Liver (tissue), 9 donors: Measurements from ENCODE around the gene TIMMDC1. TPM values are rescaled to one million over a fixed set of nuclear protein-coding genes. Genes with fewer than 3 reads are reported as not detected.

ENCODE experiments used
- DNase-seq: peaks from one replicate; pipeline ENCODE4 v3.0.0-alpha.2; 2017; ENCODE audit warnings: low spot score
- H3K27ac ChIP-seq, 2 donors: one replicate each; pipeline ENCODE4 v1.7.0; 2013; ENCODE audit warnings: inconsistent platforms in 2 of 2, low read length in 2 of 2, control low read depth in 1 of 2, low read depth in 1 of 2, mild to moderate bottlenecking in 1 of 2
- H3K27me3 ChIP-seq, 4 donors: one replicate each; pipeline versions ENCODE4 v1.6.1 to v1.7.0; 2013; ENCODE audit warnings: low read length in 3 of 4, inconsistent platforms in 1 of 4, mild to moderate bottlenecking in 1 of 4, moderate library complexity in 1 of 4; ENCODE audit not compliant: control insufficient read depth in 4 of 4, insufficient read depth in 4 of 4
- H3K36me3 ChIP-seq, 4 donors: one replicate each; pipeline versions ENCODE4 v1.6.1 to v1.7.0; 2013; ENCODE audit warnings: low read length in 3 of 4, mild to moderate bottlenecking in 3 of 4, low read depth in 1 of 4, moderate library complexity in 1 of 4; ENCODE audit not compliant: control insufficient read depth in 4 of 4, insufficient read depth in 3 of 4
- H3K4me1 ChIP-seq, 4 donors: one replicate each; pipeline versions ENCODE4 v1.6.1 to v1.7.0; 2013; ENCODE audit warnings: low read length in 3 of 4, mild to moderate bottlenecking in 3 of 4, moderate library complexity in 1 of 4; ENCODE audit not compliant: control insufficient read depth in 4 of 4, insufficient read depth in 4 of 4
- H3K4me3 ChIP-seq, 3 donors: one replicate each; pipeline versions ENCODE4 v1.6.1 to v1.7.0; 2013; ENCODE audit warnings: low read length in 3 of 3, control low read depth in 1 of 3, low read depth in 1 of 3, mild to moderate bottlenecking in 1 of 3
- H3K9ac ChIP-seq, 2 donors: one replicate each; pipeline ENCODE4 v1.7.0; 2013; ENCODE audit warnings: low read length in 2 of 2, mild to moderate bottlenecking in 2 of 2, moderate library complexity in 2 of 2, control low read depth in 1 of 2, low read depth in 1 of 2
- H3K9me3 ChIP-seq, 4 donors: one replicate each; pipeline versions ENCODE4 v1.6.1 to v1.7.0; 2013; ENCODE audit warnings: low read length in 3 of 4; ENCODE audit not compliant: control insufficient read depth in 4 of 4
- ATF3 ChIP-seq: IDR thresholded peaks from 2 replicates; pipeline ENCODE4 v1.6.1; 2016; ENCODE audit warnings: antibody characterized with exemption
- CTCF ChIP-seq: fragments of 150-350 bp; IDR thresholded peaks from 2 replicates; pipeline ENCODE4 v1.5.1; 2017; ENCODE audit warnings: improper control_type of control experiment, low read depth, low read length; ENCODE audit not compliant: missing input control
- EGR1 ChIP-seq, 2 donors: IDR thresholded peaks; 2 replicates each; pipeline ENCODE4 v1.6.1; 2016 to 2018; ENCODE audit warnings: antibody characterized with exemption in 2 of 2, low read depth in 2 of 2
- FOXA1 ChIP-seq: IDR thresholded peaks from 2 replicates; pipeline ENCODE4 v1.6.1; 2016; ENCODE audit warnings: antibody characterized with exemption
- FOXA2 ChIP-seq: IDR thresholded peaks from 2 replicates; pipeline ENCODE4 v1.6.1; 2016; ENCODE audit warnings: antibody characterized with exemption
- GABPA ChIP-seq, 2 donors: IDR thresholded peaks in 1 of 2; conservative IDR thresholded peaks in 1 of 2; 2 replicates each; pipeline ENCODE4 v1.6.1; 2016; ENCODE audit warnings: antibody characterized with exemption in 2 of 2, mild to moderate bottlenecking in 1 of 2, moderate library complexity in 1 of 2
- HNF4A ChIP-seq, 2 donors: conservative IDR thresholded peaks; 2 replicates each; pipeline ENCODE4 v1.6.1; 2016; ENCODE audit warnings: antibody characterized with exemption in 2 of 2, mild to moderate bottlenecking in 2 of 2
- HNF4G ChIP-seq: IDR thresholded peaks from 2 replicates; pipeline ENCODE4 v1.6.1; 2016; ENCODE audit warnings: antibody characterized with exemption
- JUND ChIP-seq, 2 donors: IDR thresholded peaks; 2 replicates each; pipeline ENCODE4 v1.6.1; 2016; ENCODE audit warnings: antibody characterized with exemption in 2 of 2
- MAX ChIP-seq: IDR thresholded peaks from 2 replicates; pipeline ENCODE4 v1.6.1; 2016; ENCODE audit warnings: antibody characterized with exemption
- NR2F2 ChIP-seq: IDR thresholded peaks from 2 replicates; pipeline ENCODE4 v1.6.1; 2016; ENCODE audit warnings: antibody characterized with exemption
- RAD21 ChIP-seq, 2 donors: IDR thresholded peaks; 2 replicates each; pipeline ENCODE4 v1.6.1; 2016; ENCODE audit warnings: antibody characterized with exemption in 2 of 2, mild to moderate bottlenecking in 2 of 2
- REST ChIP-seq: IDR thresholded peaks from 2 replicates; pipeline ENCODE4 v1.6.1; 2016; ENCODE audit warnings: antibody characterized with exemption, mild to moderate bottlenecking
- RXRA ChIP-seq, 2 donors: IDR thresholded peaks; 2 replicates each; pipeline ENCODE4 v1.6.1; 2017 to 2018; ENCODE audit warnings: antibody characterized with exemption in 2 of 2, mild to moderate bottlenecking in 1 of 2
- SP1 ChIP-seq: IDR thresholded peaks from 2 replicates; pipeline ENCODE4 v1.6.1; 2018; ENCODE audit warnings: antibody characterized with exemption, mild to moderate bottlenecking
- TAF1 ChIP-seq: conservative IDR thresholded peaks from 2 replicates; pipeline ENCODE4 v1.6.1; 2016; ENCODE audit warnings: antibody characterized with exemption, mild to moderate bottlenecking
- YY1 ChIP-seq: IDR thresholded peaks from 2 replicates; pipeline ENCODE4 v1.6.1; 2016; ENCODE audit warnings: antibody characterized with exemption, mild to moderate bottlenecking
- ZBTB33 ChIP-seq: IDR thresholded peaks from 2 replicates; pipeline ENCODE4 v1.6.1; 2016; ENCODE audit warnings: antibody characterized with exemption
- WGBS: extraction: QIAGEN DNeasy Blood & Tissue Kit; methylation state at CpG from one replicate; pipeline ENCODE4 v1.1.7; 2013; 5-methylcytosine and 5-hydroxymethylcytosine counted together
- polyA plus RNA-seq, 2 donors: library from polyadenylated mRNA; stranded (reverse) in 1 of 2; unstranded in 1 of 2; fragments of 200-250 nt in 1 of 2; fragments of >200 nt in 1 of 2; fragmentation: Nextera tagmentation in 1 of 2; extraction: Ambion mirVana in 1 of 2; gene quantifications; one replicate each; pipeline versions ENCODE4 v1.2.1 to v1.2.3, GENCODE V29; 2013 to 2015
- total RNA-seq, 2 donors: library from RNA; depleted of rRNA; stranded (reverse); fragments of >200 nt; gene quantifications; one replicate each; pipeline ENCODE4 v1.2.3, GENCODE V29; 2014
- donor health status: healthy.
- donor health status: healthy.
- donor health status: healthy.
- donor health status: healthy.
- donor health status: healthy.

Gene TIMMDC1
- total and polyA plus RNA-seq, 4 donors, result 25.4 to 54.2 (median 33.2) TPM

GRCh38 chr3:119468041-119468440, 30.3 kb upstream of the TIMMDC1 start:
- no peak for DNase-seq
- Histone ChIP-seq H3K36me3 (peaks cover 0 to 12% (median 4%) of the 10 kb centered on the region in 4 donors), H3K9ac (no peak overlapping the region), H3K4me3 (peak overlapping the region in 1 of 3 donors; percentile 93), H3K27ac (no peak overlapping the region), H3K27me3 (no peaks in the 10 kb centered on the region), H3K4me1 (peaks cover 3 to 21% (median 10%) of the 10 kb centered on the region in 4 donors), H3K9me3 (no peaks in the 10 kb centered on the region)
- WGBS, result 78% methylated on average over 2 of the region's 2 CpGs
- no peak for TF ChIP-seq ZBTB33
- TF ChIP-seq RXRA (IDR thresholded peaks at IDR 0.05), result no peak
- no peak for TF ChIP-seq FOXA2
- no peak for TF ChIP-seq REST
- no peak for TF ChIP-seq FOXA1
- TF ChIP-seq HNF4G, result no peak
- TF ChIP-seq HNF4A (conservative IDR thresholded peaks at IDR 0.05), result no peak
- no peak for TF ChIP-seq YY1
- no peak for TF ChIP-seq CTCF
- TF ChIP-seq ATF3, result no peak
- TF ChIP-seq JUND (IDR thresholded peaks at IDR 0.05), result no peak
- TF ChIP-seq TAF1, result no peak
- no peak for TF ChIP-seq EGR1 (IDR thresholded peaks at IDR 0.05; ENCODE audit: low read depth in 2 of 2)
- no peak for TF ChIP-seq SP1
- TF ChIP-seq GABPA (IDR thresholded peaks at IDR 0.05 in 1 of 2, conservative IDR thresholded peaks at IDR 0.05 in 1 of 2), result no peak
- TF ChIP-seq MAX, result no peak
- no peak for TF ChIP-seq NR2F2
- no peak for TF ChIP-seq RAD21 (IDR thresholded peaks at IDR 0.05)
